Measurements from ENCODE around the gene MGST3.
"Not testable (repeated sequence)": the region's sequence is repeated elsewhere in the genome, so short reads cannot be mapped to it uniquely, and the experiment has no call there.

Gene MGST3

GRCh38 chr1:165635823-165636222, 4.8 kb downstream of the MGST3 start:
- POLR2A ChIA-PET, result no interaction called here
- CTCF ChIA-PET, result interaction anchor here (1.5 to 2.7 kb wide), 2 partner anchors 35 to 277 kb away, joined by 4 to 10 read pairs; no protein-coding TSS in a partner anchor
- no peak for DNase-seq (ENCODE audit: low read depth, low spot score)
- no peak overlapping the region for H3K4me3 ChIP-seq (ENCODE audit: low read depth, low read length)
- no peak for TF ChIP-seq CTCF (IDR thresholded peaks at IDR 0.05; ENCODE audit: insufficient read depth, low read length, missing control alignments)

GRCh38 chr1:165637427-165637826, 6.4 kb downstream of the MGST3 start:
- H3K4me3 ChIP-seq (ENCODE audit: low read depth, low read length), result no peak overlapping the region
- no peak for TF ChIP-seq CTCF (IDR thresholded peaks at IDR 0.05; ENCODE audit: insufficient read depth, low read length, missing control alignments)
- ChIA-PET POLR2A (no interaction called here), CTCF (interaction anchor here (0.7 to 2.7 kb wide), 5 partner anchors 10 to 244 kb away, joined by 3 to 10 read pairs (median 3); no protein-coding TSS in a partner anchor)
- DNase-seq (ENCODE audit: low read depth, low spot score), result no peak

- CTCF ChIA-PET, result interaction anchor here (0.9 to 2.1 kb wide), 2 partner anchors 245 to 286 kb away, joined by 3 to 5 read pairs; no protein-coding TSS in a partner anchor
- DNase-seq (ENCODE audit: low read depth, low spot score); POLR2A ChIA-PET; H3K4me3 ChIP-seq (ENCODE audit: low read depth, low read length): not testable (repeated sequence)
Observed at GRCh38 chr1:165638211-165638610, 7.2 kb downstream of the MGST3 start.

GRCh38 chr1:165639821-165640623, 9.0 kb downstream of the MGST3 start:
- CTCF ChIA-PET, result interaction anchor here (1.0 kb wide), 1 partner anchor 39 kb away, joined by 3 read pairs; no protein-coding TSS in a partner anchor
- no peak overlapping the region for H3K4me3 ChIP-seq (ENCODE audit: low read depth, low read length)
- no peak for DNase-seq (ENCODE audit: low read depth, low spot score)
- POLR2A ChIA-PET, result no interaction called here
- TF ChIP-seq CTCF (IDR thresholded peaks at IDR 0.05; ENCODE audit: insufficient read depth, low read length, missing control alignments), result no peak

- CTCF ChIA-PET, result no interaction called here
- POLR2A ChIA-PET, result no interaction called here
- TF ChIP-seq CTCF (IDR thresholded peaks at IDR 0.05; ENCODE audit: insufficient read depth, low read length, missing control alignments), result no peak
- H3K4me3 ChIP-seq (ENCODE audit: low read depth, low read length), result no peak overlapping the region
- DNase-seq (ENCODE audit: low read depth, low spot score), result no peak
Observed at GRCh38 chr1:165641231-165641987, 10.4 kb downstream of the MGST3 start.

GRCh38 chr1:165644064-165644735, 13.2 kb downstream of the MGST3 start:
- POLR2A ChIA-PET, result no interaction called here

More at GRCh38 chr1:165644064-165644735, 13.2 kb downstream of the MGST3 start:
- TF ChIP-seq CTCF (IDR thresholded peaks at IDR 0.05; ENCODE audit: insufficient read depth, low read length, missing control alignments), result no peak
- DNase-seq (ENCODE audit: low read depth, low spot score), result no peak
- CTCF ChIA-PET, result no interaction called here
- no peak overlapping the region for H3K4me3 ChIP-seq (ENCODE audit: low read depth, low read length)
